Esophagus mucosa (tissue), 1 donor: ENCODE data around the gene ADAM12. TPM values are rescaled to one million over a fixed set of nuclear protein-coding genes. Genes with fewer than 3 reads are reported as not detected.

Experiments used
- ATAC-seq: fragments of 200-7000 bp; cut with Tn5 transposase; one replicate; pipeline ENCODE4 v1.9.1; 2020
- total RNA-seq: library from RNA; stranded (reverse); gene quantifications from one replicate; pipeline ENCODE4 v1.2.4, GENCODE V29; 2023
- donor health status: DM: yes; HTN: yes; CAD: no.

The ADAM12 gene
- total RNA-seq, 1 donor from 2014 or later = 0.64 TPM

GRCh38 chr10:126209451-126209850, 178.8 kb downstream of the ADAM12 start:
- ATAC-seq = no peak

DNA sequence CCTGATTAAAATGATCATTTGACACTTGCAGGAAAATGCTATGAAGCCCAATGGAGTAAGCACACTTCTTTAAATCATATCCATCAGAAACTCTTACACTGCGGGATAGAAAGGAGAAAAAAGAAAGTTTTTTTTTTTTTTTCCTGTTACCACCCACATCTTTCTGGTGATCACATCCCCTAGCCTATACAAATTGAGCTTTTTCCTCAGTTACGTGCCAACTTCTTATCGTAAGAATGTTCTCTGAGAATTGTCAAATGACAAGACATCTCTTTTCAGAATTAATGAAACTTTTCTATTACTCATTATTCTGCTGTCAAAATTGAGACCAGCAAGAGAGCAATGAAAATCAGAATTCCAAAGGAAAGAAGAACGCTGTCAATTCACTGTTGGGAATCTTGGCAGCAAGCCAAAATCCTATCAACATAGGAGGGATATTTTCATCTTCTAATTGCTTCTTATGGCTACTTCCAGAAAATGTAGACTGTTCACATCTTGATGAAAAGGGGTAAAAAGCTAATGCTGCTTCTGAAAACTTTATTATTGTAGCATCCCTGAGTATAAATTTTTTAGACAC, 179.5 kb downstream of the ADAM12 start:
- ATAC-seq = no peak

GRCh38 chr10:126207851-126208250, 180.4 kb downstream of the ADAM12 start:
- ATAC-seq = no peak

GRCh38 chr10:126207313-126207771, 180.9 kb downstream of the ADAM12 start:
- ATAC-seq = no peak

- no peak for ATAC-seq
Observed at GRCh38 chr10:126205486-126206205, 182.6 kb downstream of the ADAM12 start.

- peak; percentile 74 for ATAC-seq
Observed at GRCh38 chr10:126204320-126204719, 184.0 kb downstream of the ADAM12 start.

DNA sequence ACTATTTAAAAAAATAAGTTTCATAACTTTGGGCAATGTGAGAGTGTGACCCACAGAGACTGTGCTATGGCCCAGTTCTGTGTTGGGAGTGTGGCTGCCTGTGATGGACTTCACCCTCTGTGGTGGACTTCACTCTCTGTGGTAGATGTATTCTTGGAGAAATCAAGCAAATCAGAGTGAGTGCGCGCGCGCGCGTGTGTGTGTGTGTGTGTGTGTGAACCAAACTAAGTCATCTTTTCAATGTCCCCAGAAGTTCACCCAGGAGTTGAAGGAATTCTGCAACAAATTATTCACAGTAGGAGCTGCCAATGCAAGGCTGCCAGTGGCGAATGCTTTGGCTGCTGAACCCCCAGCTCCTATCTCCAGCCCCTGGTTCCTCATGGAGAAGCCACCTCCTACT, 184.5 kb downstream of the ADAM12 start:
- no peak for ATAC-seq

- no peak for ATAC-seq
Observed at GRCh38 chr10:126201603-126202002, 186.7 kb downstream of the ADAM12 start.

- no peak for ATAC-seq
Observed at GRCh38 chr10:126199221-126199998, 188.9 kb downstream of the ADAM12 start.

GRCh38 chr10:126198681-126199080, 189.6 kb downstream of the ADAM12 start:
- ATAC-seq = no peak

GRCh38 chr10:126197036-126197543, 191.2 kb downstream of the ADAM12 start:
- ATAC-seq = no peak

DNA sequence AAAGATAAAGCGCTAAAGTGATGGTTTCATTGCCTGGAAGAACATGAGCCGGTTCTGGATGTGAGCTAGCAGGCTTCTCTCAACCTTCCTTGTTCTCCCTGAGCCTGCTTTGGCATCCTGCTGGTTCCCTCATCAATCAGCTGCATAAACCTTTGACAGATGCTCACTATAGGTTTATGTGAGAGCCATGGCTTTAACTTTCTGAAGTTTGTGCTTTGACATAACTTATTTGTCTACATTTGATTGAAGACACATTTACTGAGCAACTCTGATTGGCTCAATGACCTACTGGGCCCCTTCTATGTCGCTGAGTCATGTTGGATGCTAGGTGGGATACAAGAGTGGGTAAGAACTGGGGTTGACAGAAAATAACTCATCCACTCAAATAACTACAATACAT, 192.0 kb downstream of the ADAM12 start:
- ATAC-seq = no peak

DNA sequence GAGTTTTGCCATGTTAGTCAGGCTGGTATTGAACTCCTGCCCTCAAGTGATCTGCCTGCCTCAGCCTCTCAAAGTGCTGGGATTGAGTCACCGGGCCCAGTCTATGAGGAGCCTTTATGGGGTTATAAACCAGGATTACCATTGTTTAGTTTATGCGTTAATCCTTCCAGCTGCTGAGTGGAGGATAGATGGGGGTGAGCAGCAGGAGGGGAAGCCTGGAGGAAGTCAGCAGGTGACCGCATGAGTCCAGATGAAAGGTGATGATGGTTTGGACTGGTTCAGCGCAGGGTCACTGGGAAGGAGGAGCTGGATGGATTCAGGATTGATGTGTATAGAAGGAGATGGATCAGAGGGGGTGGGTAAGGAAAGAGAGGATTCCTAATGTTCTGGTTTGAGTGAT, 197.1 kb downstream of the ADAM12 start:
- no peak for ATAC-seq

DNA sequence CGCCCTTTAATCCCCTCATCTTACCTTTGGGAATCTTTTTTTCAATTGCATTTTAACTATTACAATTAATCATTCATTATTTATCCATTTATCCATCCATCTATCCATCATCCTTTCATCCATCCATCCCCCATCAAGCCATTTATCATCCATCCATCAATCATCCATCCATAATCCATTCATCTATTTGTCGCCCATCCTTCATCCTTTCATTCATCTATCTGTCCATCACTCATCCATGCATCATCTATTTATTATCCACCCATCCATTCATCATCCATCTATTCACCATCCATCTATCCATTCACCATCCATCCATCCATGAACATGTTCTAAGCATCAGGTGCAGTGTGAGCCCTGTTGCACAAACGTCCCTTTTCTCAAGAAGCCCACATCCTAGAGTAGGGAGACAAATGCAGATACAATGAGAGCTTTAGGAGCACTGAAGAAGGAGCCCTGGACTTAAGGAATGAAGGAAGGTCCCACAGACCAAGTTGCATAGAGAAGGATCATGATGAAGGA, 199.5 kb downstream of the ADAM12 start:
- no peak for ATAC-seq

DNA sequence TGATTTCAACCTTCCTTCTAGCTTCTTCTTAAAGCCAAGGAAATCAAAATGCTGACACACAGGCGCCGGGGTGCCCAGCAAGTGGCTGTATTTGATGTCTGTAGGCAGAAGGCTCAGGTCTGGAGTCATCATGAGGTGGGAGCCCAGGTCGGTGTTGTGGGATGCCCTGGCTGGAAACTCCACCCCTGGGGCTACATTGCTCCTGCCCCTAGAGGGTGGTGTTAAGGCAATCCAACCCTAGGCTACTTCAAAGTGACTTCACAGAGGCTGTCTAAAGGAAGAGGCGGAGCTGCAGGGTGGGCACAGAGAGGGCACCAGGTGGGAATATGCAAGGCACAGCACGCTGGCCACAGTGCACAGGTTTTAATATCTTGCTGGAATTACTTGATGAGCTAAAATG, 200.9 kb downstream of the ADAM12 start:
- ATAC-seq = no peak

DNA sequence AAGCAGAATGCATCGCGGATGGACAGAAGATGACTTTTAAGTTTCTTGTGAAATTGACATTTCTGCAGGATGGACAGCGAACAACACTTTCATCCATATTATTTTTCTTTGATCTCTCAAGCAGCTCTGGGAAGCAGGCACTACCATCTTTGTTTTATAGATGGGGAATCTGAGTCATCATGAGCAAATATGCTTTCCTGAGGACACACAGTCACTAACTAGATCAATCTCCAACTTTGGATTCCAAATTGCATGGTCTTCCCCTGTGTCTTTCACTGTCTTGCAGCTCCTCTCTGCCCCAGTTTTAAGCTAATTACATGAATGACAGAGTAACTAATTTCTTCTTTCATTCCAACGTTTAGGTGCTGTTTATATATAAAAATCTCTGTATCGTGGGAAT, 201.5 kb downstream of the ADAM12 start:
- no peak for ATAC-seq

GRCh38 chr10:126185676-126186447, 202.4 kb downstream of the ADAM12 start:
- ATAC-seq = no peak

DNA sequence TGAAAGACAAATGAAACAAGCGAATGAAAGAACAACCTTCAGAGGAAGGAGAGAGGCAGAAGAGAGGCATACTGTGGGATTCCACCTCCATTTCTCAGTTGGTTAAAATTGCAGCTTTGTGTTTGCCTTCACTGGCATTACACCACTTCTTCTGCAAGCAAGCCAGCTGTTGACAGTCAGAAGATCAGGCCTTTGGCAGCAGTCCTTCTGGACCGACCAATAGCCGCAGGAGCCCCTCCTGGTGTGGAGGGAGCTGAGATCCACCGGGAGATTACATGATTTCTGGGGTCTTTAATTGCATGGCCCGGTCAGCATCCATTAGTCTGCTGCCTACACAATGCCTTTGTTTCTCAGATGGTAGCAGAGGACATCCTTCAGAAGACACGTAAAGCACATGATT, 206.7 kb downstream of the ADAM12 start:
- ATAC-seq = no peak

GRCh38 chr10:126179637-126180036, 208.6 kb downstream of the ADAM12 start:
- no peak for ATAC-seq

DNA sequence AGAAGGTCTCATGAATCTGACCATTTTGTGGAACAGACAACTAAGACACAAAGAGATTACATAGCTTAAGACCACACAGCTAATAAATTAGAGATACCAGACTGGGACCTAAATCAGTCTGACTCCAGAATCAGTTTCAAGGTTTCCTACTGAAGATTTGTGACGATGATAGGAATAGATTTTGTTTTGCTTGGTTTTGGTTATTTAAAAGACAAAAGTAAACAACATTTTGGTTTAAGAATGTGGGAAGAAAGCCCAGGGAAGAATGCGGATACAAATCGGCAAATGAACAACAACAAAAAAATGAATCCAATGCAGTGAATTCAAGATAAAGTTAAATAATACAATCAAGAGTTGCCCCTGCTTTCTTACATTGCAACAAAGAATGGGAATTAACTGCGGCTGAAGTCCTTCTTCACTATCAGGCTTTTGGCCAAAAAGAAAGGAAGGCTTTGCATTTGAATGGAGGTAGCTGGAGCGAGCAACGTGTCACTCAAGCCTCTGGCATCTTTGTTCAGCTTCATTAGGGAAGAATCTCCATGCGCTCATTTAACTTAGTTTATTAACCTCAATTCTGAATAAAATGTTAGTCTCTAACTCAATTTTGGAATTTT, 210.8 kb downstream of the ADAM12 start:
- no peak for ATAC-seq

GRCh38 chr10:126175641-126176262, 212.5 kb downstream of the ADAM12 start:
- ATAC-seq = no peak
